HAP-1 (cell line): ENCODE data around the gene CMTM6.
"Not testable (repeated sequence)": the region's sequence is repeated elsewhere in the genome, so short reads cannot be mapped to it uniquely, and the experiment has no call there.

Experiments
- DNase-seq, 2 experiments: peaks; one replicate each; pipeline ENCODE4 v3.0.0-alpha.2; 2016 to 2020; ENCODE audit warnings: low spot score in 2 of 2
- H3K27me3 ChIP-seq: fragments of 250-450 bp; sonication (Bioruptor Pico); 2 replicates; pipeline ENCODE4 v1.5.1; 2020; ENCODE audit warnings: low read depth, mild to moderate bottlenecking, moderate library complexity
- H3K36me3 ChIP-seq: fragments of 250-450 bp; sonication (Bioruptor Pico); replicated peaks from 2 replicates; pipeline ENCODE4 v1.5.1; 2020; ENCODE audit warnings: mild to moderate bottlenecking
- H3K4me1 ChIP-seq: fragments of 250-450 bp; sonication (Bioruptor Pico); 2 replicates; pipeline ENCODE4 v1.5.1; 2020; ENCODE audit warnings: mild to moderate bottlenecking
- H3K4me3 ChIP-seq: fragments of 250-450 bp; sonication (Bioruptor Pico); 2 replicates; pipeline ENCODE4 v1.5.1; 2020; ENCODE audit warnings: mild to moderate bottlenecking, moderate library complexity
- H3K9me3 ChIP-seq: fragments of 250-450 bp; sonication (Bioruptor Pico); 2 replicates; pipeline ENCODE4 v1.5.1; 2020; ENCODE audit warnings: mild to moderate bottlenecking, moderate library complexity
- in situ Hi-C: fragments of 300-500 bp; cut with MboI; formaldehyde crosslinking; loops from 3 replicates; pipeline ENCODE4 v1.14.3; 2020; ENCODE audit warnings: low sequenced_read_pairs, inconsistent platforms, mixed read lengths

CMTM6 gene

GRCh38 chr3:32470362-32470761 lies 32.3 kb downstream of the CMTM6 start:
- Histone ChIP-seq H3K9me3 (no peaks in the 10 kb centered on the region), H3K36me3 (no peaks in the 10 kb centered on the region), H3K4me3 (no peak overlapping the region), H3K4me1 (no peaks in the 10 kb centered on the region), H3K27me3 (no peaks in the 10 kb centered on the region)
- no peak for DNase-seq
- in situ Hi-C loops: loop anchor here (10.0 kb wide), 1 partner anchor 176 kb away; no protein-coding TSS in a partner anchor

GRCh38 chr3:32469151-32469874 lies 33.3 kb downstream of the CMTM6 start:
- H3K9me3 ChIP-seq: no peaks in the 10 kb centered on the region

GRCh38 chr3:32467333-32468070 lies 35.1 kb downstream of the CMTM6 start:
- in situ Hi-C loops: loop anchor here (5.0 kb wide), 1 partner anchor 285 kb away; no protein-coding TSS in a partner anchor
- H3K27me3 ChIP-seq: no peaks in the 10 kb centered on the region
- H3K36me3 ChIP-seq: no peaks in the 10 kb centered on the region
- H3K9me3 ChIP-seq: no peaks in the 10 kb centered on the region
- H3K4me3 ChIP-seq: no peak overlapping the region
- DNase-seq: peak; percentile 56 to 79
- no peaks in the 10 kb centered on the region for H3K4me1 ChIP-seq

More at GRCh38 chr3:32469151-32469874, 33.3 kb downstream of the CMTM6 start:
- Histone ChIP-seq H3K36me3 (no peaks in the 10 kb centered on the region), H3K4me1 (no peaks in the 10 kb centered on the region), H3K27me3 (no peaks in the 10 kb centered on the region), H3K4me3 (no peak overlapping the region)
- in situ Hi-C loops: loop anchor here (5.0 kb wide), 1 partner anchor 287 kb away; no protein-coding TSS in a partner anchor
- no peak for DNase-seq

GRCh38 chr3:32466808-32467207 lies 35.8 kb downstream of the CMTM6 start:
- in situ Hi-C loops: loop anchor here (5.0 kb wide), 1 partner anchor 285 kb away; no protein-coding TSS in a partner anchor
- not testable (repeated sequence) for H3K36me3 ChIP-seq, DNase-seq, H3K9me3 ChIP-seq, H3K27me3 ChIP-seq, H3K4me3 ChIP-seq, H3K4me1 ChIP-seq

- not testable (repeated sequence) for H3K9me3 ChIP-seq, H3K27me3 ChIP-seq, H3K4me1 ChIP-seq, H3K36me3 ChIP-seq, H3K4me3 ChIP-seq, DNase-seq
- in situ Hi-C loops: loop anchor here (5.0 kb wide), 1 partner anchor 282 kb away; no protein-coding TSS in a partner anchor
Measured at GRCh38 chr3:32464726-32465125, 37.9 kb downstream of the CMTM6 start.

GRCh38 chr3:32463415-32463814 lies 39.2 kb downstream of the CMTM6 start:
- in situ Hi-C loops, DNase-seq: not testable (repeated sequence)

GRCh38 chr3:32462191-32462986 lies 40.3 kb downstream of the CMTM6 start:
- H3K27me3 ChIP-seq, in situ Hi-C loops, H3K4me1 ChIP-seq, H3K9me3 ChIP-seq, H3K36me3 ChIP-seq, H3K4me3 ChIP-seq, DNase-seq: not testable (repeated sequence)

More at GRCh38 chr3:32463415-32463814, 39.2 kb downstream of the CMTM6 start:
- not testable (repeated sequence) for H3K36me3 ChIP-seq, H3K9me3 ChIP-seq, H3K4me1 ChIP-seq, H3K4me3 ChIP-seq, H3K27me3 ChIP-seq

- H3K9me3 ChIP-seq, in situ Hi-C loops, H3K4me1 ChIP-seq, H3K27me3 ChIP-seq, H3K36me3 ChIP-seq, DNase-seq, H3K4me3 ChIP-seq: not testable (repeated sequence)
Measured at GRCh38 chr3:32460817-32461496, 41.7 kb downstream of the CMTM6 start.

GRCh38 chr3:32460031-32460749 lies 42.5 kb downstream of the CMTM6 start:
- in situ Hi-C loops: no loop called here
- Histone ChIP-seq H3K9me3 (no peaks in the 10 kb centered on the region), H3K4me1 (peaks cover 8% of the 10 kb centered on the region; the same call in 1 of the 2 replicates), H3K4me3 (no peak overlapping the region), H3K27me3 (no peaks in the 10 kb centered on the region), H3K36me3 (no peaks in the 10 kb centered on the region)
- peak in 1 of 2 experiments; percentile 34 for DNase-seq

GRCh38 chr3:32459450-32459849 lies 43.2 kb downstream of the CMTM6 start:
- Histone ChIP-seq H3K27me3 (no peaks in the 10 kb centered on the region), H3K4me1 (peaks cover 8% of the 10 kb centered on the region; the same call in 1 of the 2 replicates), H3K9me3 (no peaks in the 10 kb centered on the region), H3K4me3 (no peak overlapping the region), H3K36me3 (no peaks in the 10 kb centered on the region; the same call in 1 of the 2 replicates)
- in situ Hi-C loops: no loop called here
- DNase-seq: no peak

- DNase-seq: no peak
- H3K4me1 ChIP-seq: peaks cover 8% of the 10 kb centered on the region; the same call in 1 of the 2 replicates
- H3K36me3 ChIP-seq: peaks cover 3% of the 10 kb centered on the region
- in situ Hi-C loops: no loop called here
- no peaks in the 10 kb centered on the region for H3K27me3 ChIP-seq
- H3K4me3 ChIP-seq: no peak overlapping the region
- H3K9me3 ChIP-seq: no peaks in the 10 kb centered on the region
Measured at GRCh38 chr3:32457971-32458471, 44.6 kb downstream of the CMTM6 start.

- no peaks in the 10 kb centered on the region for H3K9me3 ChIP-seq
- no peaks in the 10 kb centered on the region for H3K27me3 ChIP-seq
- in situ Hi-C loops: no loop called here
- no peak for DNase-seq
- H3K36me3 ChIP-seq: peaks cover 10% of the 10 kb centered on the region
- no peak overlapping the region for H3K4me3 ChIP-seq
- peaks cover 8% of the 10 kb centered on the region; the same call in 1 of the 2 replicates for H3K4me1 ChIP-seq
Measured at GRCh38 chr3:32456429-32457130, 46.1 kb downstream of the CMTM6 start.
